D721Med (cell line): Measurements from ENCODE around the gene CRB3.

ENCODE experiments used
- DNase-seq: peaks from one replicate; pipeline ENCODE4 v3.0.0; 2011; ENCODE audit warnings: low spot score; ENCODE audit not compliant: insufficient read length
- FAIRE-seq: peaks from 2 replicates; lab custom pipeline; 2011; peaks lifted over from hg19 to GRCh38; lab: Jason Lieb, UNC
- CTCF ChIP-seq: IDR thresholded peaks from 2 replicates; pipeline ENCODE4 v1.5.1; 2012; ENCODE audit warnings: mild to moderate bottlenecking, control low read depth; ENCODE audit not compliant: insufficient read depth; ENCODE audit errors: missing control alignments

The CRB3 gene

GRCh38 chr19:6459262-6460098 is 4.6 kb upstream of the CRB3 start, which contains the start of gene SLC25A23:
SLC25A23 (minus strand) TSS chr19:6459792; CDS start chr19:6459628, 164 bp downstream.
- no peak for TF ChIP-seq CTCF
- DNase-seq, result peak; percentile 93

GRCh38 chr19:6460099-6460884 is 3.8 kb upstream of the CRB3 start:
- DNase-seq (peak; percentile 91), FAIRE-seq (no peak)
- peak; percentile 12 for TF ChIP-seq CTCF

More at GRCh38 chr19:6459262-6460098, 4.6 kb upstream of the CRB3 start, which contains the start of gene SLC25A23:
- FAIRE-seq, result no peak

GRCh38 chr19:6465006-6465405 is 935 bp downstream of the CRB3 start:
- FAIRE-seq, result no peak
- no peak for TF ChIP-seq CTCF
- no peak for DNase-seq

- DNase-seq, result no peak
- FAIRE-seq, result no peak
- no peak for TF ChIP-seq CTCF
These were observed 1.6 kb downstream of the CRB3 start for GRCh38 chr19:6465663-6466062.

- FAIRE-seq (no peak), DNase-seq (no peak)
These were observed 2.6 kb downstream of the CRB3 start for GRCh38 chr19:6466526-6467248.

GRCh38 chr19:6467384-6467783 is 3.3 kb downstream of the CRB3 start:
- no peak for DNase-seq
- TF ChIP-seq CTCF, result no peak
- no peak for FAIRE-seq

More at GRCh38 chr19:6466526-6467248, 2.6 kb downstream of the CRB3 start:
- no peak for TF ChIP-seq CTCF
